ENCODE data around the gene RALGAPA1. TPM values are rescaled to one million over a fixed set of nuclear protein-coding genes. Genes with fewer than 3 reads are reported as not detected.
"Not testable (repeated sequence)": the region's sequence is repeated elsewhere in the genome, so short reads cannot be mapped to it uniquely, and the experiment has no call there.

RALGAPA1 gene
- total and polyA plus RNA-seq, 7 donors = 10.2 to 89.9 (median 58.6) TPM

GRCh38 chr14:35853225-35853624 is 44.1 kb upstream of the RALGAPA1 start:
- H3K27ac ChIP-seq = no peak overlapping the region
- H3K9me3 ChIP-seq = peaks cover 0 to 4% (median 0%) of the 10 kb centered on the region in 4 donors
- DNase-seq = no peak
- no peaks in the 10 kb centered on the region for H3K4me1 ChIP-seq
- TF ChIP-seq POLR2A (IDR thresholded peaks at IDR 0.05) (no peak), POLR2AphosphoS5 (IDR thresholded peaks at IDR 0.05) (no peak), EP300 (IDR thresholded peaks at IDR 0.05) (no peak), CTCF (IDR thresholded peaks at IDR 0.05) (no peak)
- no peak overlapping the region for H3K4me3 ChIP-seq
- intact Hi-C loops (cut with DNase I) = no loop called here
- no peaks in the 10 kb centered on the region for H3K27me3 ChIP-seq
- peaks cover 0 to 5% (median 2%) of the 10 kb centered on the region in 4 donors for H3K36me3 ChIP-seq
- WGBS, 2 donors = 96 to 97% methylated on average over 2 of the region's 2 CpGs

GRCh38 chr14:35851823-35852222 is 42.7 kb upstream of the RALGAPA1 start:
- Histone ChIP-seq H3K27me3 (no peaks in the 10 kb centered on the region), H3K4me1 (no peaks in the 10 kb centered on the region), H3K9me3 (peaks cover 0 to 4% (median 0%) of the 10 kb centered on the region in 4 donors), H3K36me3 (peaks cover 0 to 8% (median 2%) of the 10 kb centered on the region in 4 donors), H3K4me3 (no peak overlapping the region), H3K27ac (no peak overlapping the region)
- intact Hi-C loops (cut with DNase I) = no loop called here
- no peak for DNase-seq
- TF ChIP-seq POLR2AphosphoS5 (IDR thresholded peaks at IDR 0.05) (no peak), EP300 (IDR thresholded peaks at IDR 0.05) (no peak)
- 98 to 100% methylated on average over 3 of the region's 3 CpGs for WGBS, 2 donors

DNA sequence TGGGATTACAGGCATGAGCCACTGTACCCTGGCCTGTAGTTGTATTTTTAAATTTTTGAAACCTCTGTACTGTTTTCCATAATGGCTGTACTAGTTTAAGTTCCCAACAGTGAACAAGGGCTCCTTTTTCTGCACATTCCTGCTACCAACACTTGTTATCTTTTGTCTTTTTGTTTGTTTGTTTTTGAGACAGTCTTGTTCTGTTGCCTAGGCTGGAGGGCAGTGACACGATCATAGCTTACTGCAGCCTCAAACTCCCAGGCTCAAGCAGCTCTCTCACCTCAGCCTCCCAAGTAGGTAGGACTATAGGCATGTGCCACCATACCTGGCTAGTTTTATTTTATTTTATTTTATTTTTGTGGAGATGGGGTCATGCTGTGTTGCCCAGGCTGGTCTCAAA is 40.0 kb upstream of the RALGAPA1 start:
- Histone ChIP-seq H3K9me3 (peaks cover 0 to 4% (median 0%) of the 10 kb centered on the region in 4 donors), H3K36me3 (peaks cover 0 to 34% (median 2%) of the 10 kb centered on the region in 4 donors), H3K27me3 (no peaks in the 10 kb centered on the region), H3K4me3 (no peak overlapping the region), H3K27ac (no peak overlapping the region), H3K4me1 (no peaks in the 10 kb centered on the region)
- DNase-seq = no peak
- whole genome bisulfite sequencing, 2 donors = 88 to 92% methylated on average over 1 of the region's 1 CpG
- intact Hi-C loops (cut with DNase I) = no loop called here
- no peak for TF ChIP-seq EP300 (IDR thresholded peaks at IDR 0.05)
- TF ChIP-seq POLR2A (IDR thresholded peaks at IDR 0.05) = no peak
- no peak for TF ChIP-seq POLR2AphosphoS5 (IDR thresholded peaks at IDR 0.05)
- TF ChIP-seq CTCF (IDR thresholded peaks at IDR 0.05) = no peak

DNA sequence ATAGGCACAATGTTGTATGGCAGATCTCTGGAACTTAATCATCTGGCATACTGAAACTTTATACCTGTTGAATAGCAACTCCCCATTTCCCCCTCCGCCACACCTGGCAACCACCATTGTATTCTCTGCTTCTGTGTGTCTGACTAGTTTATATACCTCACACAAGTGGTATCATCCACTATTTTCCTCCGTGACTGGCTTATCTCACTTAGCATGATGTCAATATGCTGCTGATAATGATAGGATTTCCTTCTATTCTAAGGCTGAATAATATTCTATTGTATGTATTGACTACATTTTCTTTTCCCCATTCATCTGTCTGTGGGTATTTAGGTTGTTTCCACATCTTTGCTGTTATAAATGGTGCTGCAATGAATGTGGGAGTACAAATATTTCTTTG is 38.5 kb upstream of the RALGAPA1 start:
- intact Hi-C loops (cut with DNase I) = no loop called here
- Histone ChIP-seq H3K4me1 (no peaks in the 10 kb centered on the region), H3K27ac (no peak overlapping the region), H3K27me3 (no peaks in the 10 kb centered on the region), H3K9me3 (peaks cover 0 to 4% (median under 1%) of the 10 kb centered on the region in 4 donors), H3K4me3 (no peak overlapping the region), H3K36me3 (peaks cover 0 to 49% (median 2%) of the 10 kb centered on the region in 4 donors)
- TF ChIP-seq POLR2A (IDR thresholded peaks at IDR 0.05) (no peak), CTCF (IDR thresholded peaks at IDR 0.05) (no peak), POLR2AphosphoS5 (IDR thresholded peaks at IDR 0.05) (no peak), EP300 (IDR thresholded peaks at IDR 0.05) (no peak)
- WGBS, 2 donors = 94 to 95% methylated on average over 2 of the region's 2 CpGs
- DNase-seq = no peak

DNA sequence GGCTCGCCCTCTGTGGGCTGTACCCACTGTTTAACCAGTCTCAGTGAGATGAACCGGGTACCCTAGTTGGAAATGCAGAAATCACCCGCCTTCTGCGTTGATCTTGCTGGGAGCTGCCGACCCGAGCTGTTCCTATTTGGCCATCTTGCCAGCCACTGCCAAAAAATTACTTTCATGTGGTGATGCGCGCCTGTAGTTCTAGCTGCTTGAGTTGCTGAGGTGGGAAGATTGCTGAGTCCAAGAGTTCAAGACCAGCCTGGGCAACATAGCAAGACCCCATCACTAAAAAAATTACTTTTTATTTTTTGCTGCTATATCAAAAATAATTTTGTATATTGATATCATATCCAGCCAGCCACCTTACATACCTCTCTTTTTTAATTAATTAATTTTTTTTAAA is 35.4 kb upstream of the RALGAPA1 start:
- peaks cover 0 to 69% (median 6%) of the 10 kb centered on the region in 4 donors for H3K36me3 ChIP-seq
- no peaks in the 10 kb centered on the region for H3K4me1 ChIP-seq
- no peak overlapping the region for H3K27ac ChIP-seq
- TF ChIP-seq POLR2AphosphoS5 (IDR thresholded peaks at IDR 0.05) = no peak
- no peak for TF ChIP-seq CTCF (IDR thresholded peaks at IDR 0.05)
- TF ChIP-seq EP300 (IDR thresholded peaks at IDR 0.05) = no peak
- TF ChIP-seq POLR2A (IDR thresholded peaks at IDR 0.05) = no peak
- WGBS, 2 donors = 96 to 98% methylated on average over 8 of the region's 8 CpGs
- H3K9me3 ChIP-seq = peaks cover 0 to 12% (median 7%) of the 10 kb centered on the region in 4 donors
- H3K4me3 ChIP-seq = no peak overlapping the region
- DNase-seq = no peak
- H3K27me3 ChIP-seq = no peaks in the 10 kb centered on the region
- intact Hi-C loops (cut with DNase I) = no loop called here

- DNase-seq; intact Hi-C loops (cut with DNase I); H3K4me1 ChIP-seq; H3K4me3 ChIP-seq; H3K27me3 ChIP-seq; H3K27ac ChIP-seq: not testable (repeated sequence)
- WGBS, 2 donors = 99 to 100% methylated on average over 2 of the region's 2 CpGs
- H3K36me3 ChIP-seq = peaks cover 6 to 87% (median 13%) of the 10 kb centered on the region in 4 donors
- peaks cover 0 to 15% (median 7%) of the 10 kb centered on the region in 4 donors for H3K9me3 ChIP-seq
Measured at GRCh38 chr14:35842245-35842644, 33.1 kb upstream of the RALGAPA1 start.

- peaks cover 6 to 88% (median 16%) of the 10 kb centered on the region in 4 donors for H3K36me3 ChIP-seq
- intact Hi-C loops (cut with DNase I) = not testable (repeated sequence)
Measured at GRCh38 chr14:35841704-35842103, 32.6 kb upstream of the RALGAPA1 start.

More at GRCh38 chr14:35841704-35842103, 32.6 kb upstream of the RALGAPA1 start:
- DNase-seq, H3K4me3 ChIP-seq, H3K4me1 ChIP-seq, H3K27me3 ChIP-seq, H3K27ac ChIP-seq: not testable (repeated sequence)
- peaks cover 0 to 15% (median 7%) of the 10 kb centered on the region in 4 donors for H3K9me3 ChIP-seq
- WGBS, 2 donors = 97 to 100% methylated on average over 2 of the region's 2 CpGs

Measured in sigmoid colon (tissue), 7 donors.